OCI-LY7 (cell line): ENCODE data around the gene RAPGEF6.

ENCODE experiments used
- CTCF ChIP-seq: fragments of 200-600 bp; sonication (generic); conservative IDR thresholded peaks from 2 replicates; pipeline ENCODE4 v1.5.1; 2014; ENCODE audit warnings: mild to moderate bottlenecking, antibody characterized with exemption, low read length, moderate library complexity, mixed read lengths
- EZH2phosphoT487 ChIP-seq: fragments of 200-600 bp; sonication (generic); IDR thresholded peaks from 2 replicates; pipeline ENCODE4 v1.6.1; 2018; ENCODE audit warnings: low read depth, borderline replicate concordance, mild to moderate bottlenecking, mixed run types, antibody characterized with exemption, low read length, moderate library complexity, mixed read lengths

- TF ChIP-seq CTCF (no peak), EZH2phosphoT487 (no peak)
These were observed 49.6 kb upstream of the RAPGEF6 start for GRCh38 chr5:131684595-131684994.
